Naive thymus-derived CD4-positive, alpha-beta T cell (primary cell): ENCODE results near the gene GJA3. TPM values are rescaled to one million over a fixed set of nuclear protein-coding genes. Genes with fewer than 3 reads are reported as not detected.

Experiments used
- ATAC-seq: fragments of 150-1000 bp; cut with Tn5 transposase; 2 replicates; pipeline ENCODE4 v1.10.0; 2021; ENCODE audit warnings: mild to moderate bottlenecking, moderate library complexity
- CTCF ChIA-PET: fragments of 350-600 bp; sonication (Branson Sonifier 250); formaldehyde crosslinking; loops from one replicate; lab custom pipeline; 2021; ENCODE audit warnings: antibody characterized with exemption; lab: Charles Lee
- POLR2A ChIA-PET: fragments of 350-600 bp; sonication (Branson Sonifier 250); formaldehyde crosslinking; loops from one replicate; lab custom pipeline; 2021; ENCODE audit warnings: antibody characterized with exemption, inconsistent platforms; lab: Charles Lee
- DNase-seq, 9 donors: peaks; one replicate each; pipeline versions ENCODE4 v3.0.0 to v3.0.0-alpha.2; 2020 to 2022; ENCODE audit warnings: mixed read lengths in 1 of 9
- H3K27ac ChIP-seq: one replicate; pipeline ENCODE4 v1.7.0; 2013; ENCODE audit warnings: mild to moderate bottlenecking, low read depth, low read length, moderate library complexity
- H3K27me3 ChIP-seq, 2 donors: one replicate each; pipeline ENCODE4 v1.7.0; 2013; ENCODE audit warnings: low read length in 2 of 2, mild to moderate bottlenecking in 2 of 2, moderate library complexity in 2 of 2; ENCODE audit not compliant: control insufficient read depth in 2 of 2, insufficient read depth in 2 of 2
- H3K36me3 ChIP-seq, 3 experiments: 1 replicate in 2 of 3; 2 replicates in 1 of 3; pipeline ENCODE4 v1.7.0; 2013; ENCODE audit warnings: low read length in 3 of 3, mild to moderate bottlenecking in 3 of 3, moderate library complexity in 1 of 3; ENCODE audit not compliant: insufficient read depth in 3 of 3, control insufficient read depth in 2 of 3
- H3K4me1 ChIP-seq, 2 donors: one replicate each; pipeline ENCODE4 v1.7.0; 2013; ENCODE audit warnings: low read length in 2 of 2, mild to moderate bottlenecking in 2 of 2, moderate library complexity in 1 of 2; ENCODE audit not compliant: control insufficient read depth in 2 of 2, insufficient read depth in 2 of 2
- H3K4me3 ChIP-seq: 2 replicates; pipeline ENCODE4 v1.7.0; 2013; ENCODE audit warnings: mild to moderate bottlenecking, low read length
- H3K9me3 ChIP-seq, 3 experiments: 1 replicate in 2 of 3; 2 replicates in 1 of 3; pipeline ENCODE4 v1.7.0; 2013; ENCODE audit warnings: low read length in 3 of 3; ENCODE audit not compliant: control insufficient read depth in 2 of 3
- H3K27ac Mint-ChIP-seq, 9 donors: one replicate each; pipeline ENCODE4 v1.8.0; 2020 to 2022; ENCODE audit warnings: mixed read lengths in 9 of 9, mild to moderate bottlenecking in 8 of 9, moderate library complexity in 5 of 9, inconsistent platforms in 2 of 9
- H3K27me3 Mint-ChIP-seq, 5 donors: one replicate each; pipeline ENCODE4 v1.8.0; 2021 to 2022; ENCODE audit warnings: mixed read lengths in 5 of 5, mild to moderate bottlenecking in 1 of 5
- H3K36me3 Mint-ChIP-seq, 5 donors: one replicate each; pipeline ENCODE4 v1.8.0; 2020 to 2022; ENCODE audit warnings: mixed read lengths in 5 of 5, mild to moderate bottlenecking in 3 of 5, inconsistent platforms in 1 of 5
- H3K4me1 Mint-ChIP-seq, 7 donors: one replicate each; pipeline ENCODE4 v1.8.0; 2020 to 2022; ENCODE audit warnings: mixed read lengths in 7 of 7, mild to moderate bottlenecking in 3 of 7, inconsistent platforms in 1 of 7
- H3K4me3 Mint-ChIP-seq, 10 donors: one replicate each; pipeline ENCODE4 v1.8.0; 2020 to 2022; ENCODE audit warnings: mild to moderate bottlenecking in 10 of 10, mixed read lengths in 10 of 10, moderate library complexity in 6 of 10, inconsistent platforms in 2 of 10
- H3K9me3 Mint-ChIP-seq, 11 donors: one replicate each; pipeline ENCODE4 v1.8.0; 2020 to 2022; ENCODE audit warnings: mixed read lengths in 11 of 11, mild to moderate bottlenecking in 4 of 11, inconsistent platforms in 1 of 11, moderate library complexity in 1 of 11
- intact Hi-C, 2 donors: fragments of 100-400 bp; cut with micrococcal nuclease; formaldehyde crosslinking; loops; one replicate each; pipeline ENCODE4 v1.15.1; 2023
- polyA plus RNA-seq, 2 donors: library from polyadenylated mRNA; unstranded; fragments of 300-500 nt; fragmentation: Illumina TruSeq; gene quantifications; one replicate each; pipeline ENCODE4 v1.2.3, GENCODE V29; 2021
- total RNA-seq, 6 experiments: library from RNA in 5 of 6; stranded (reverse) in 5 of 6; gene quantifications; 1 replicate in 5 of 6; 2 replicates in 1 of 6; pipeline ENCODE4 v1.2.3 and lab custom pipeline; 2021 to 2026

Gene GJA3
- total and polyA plus RNA-seq, 7 experiments from 2014 or later, result 0.05 to 0.17 (median 0.07) TPM; not detected in 3

GRCh38 chr13:20114066-20114610 lies 46.7 kb downstream of the GJA3 start:
- Mint-ChIP-seq H3K27ac (no peak overlapping the region), H3K9me3 (no peaks in the 10 kb centered on the region), H3K27me3 (peaks cover 0 to 11% (median 0%) of the 10 kb centered on the region in 5 donors), H3K4me1 (peaks cover 0 to 6% (median 2%) of the 10 kb centered on the region in 7 donors), H3K4me3 (no peak overlapping the region), H3K36me3 (no peaks in the 10 kb centered on the region)
- Histone ChIP-seq H3K27me3 (no peaks in the 10 kb centered on the region), H3K4me1 (no peaks in the 10 kb centered on the region), H3K36me3 (no peaks in the 10 kb centered on the region), H3K4me3 (no peak overlapping the region), H3K27ac (no peak overlapping the region), H3K9me3 (no peaks in the 10 kb centered on the region)
- ATAC-seq (no peak), DNase-seq (no peak)
- intact Hi-C loops, result no loop called here
- CTCF ChIA-PET, result no interaction called here
- POLR2A ChIA-PET, result no interaction called here

- H3K9me3 Mint-ChIP-seq, result peaks cover 0 to 2% (median 0%) of the 10 kb centered on the region in 11 donors
- H3K27ac Mint-ChIP-seq, result no peak overlapping the region
- ATAC-seq (no peak), DNase-seq (no peak)
- H3K36me3 ChIP-seq, result no peaks in the 10 kb centered on the region
- POLR2A ChIA-PET, result no interaction called here
- H3K4me1 Mint-ChIP-seq, result peaks cover 0 to 6% (median 0%) of the 10 kb centered on the region in 7 donors
- H3K9me3 ChIP-seq, result no peaks in the 10 kb centered on the region
- no peak overlapping the region for H3K4me3 ChIP-seq
- no peak overlapping the region for H3K4me3 Mint-ChIP-seq
- CTCF ChIA-PET, result no interaction called here
- peaks cover 16 to 23% (median 18%) of the 10 kb centered on the region in 5 donors for H3K27me3 Mint-ChIP-seq
- H3K4me1 ChIP-seq, result no peaks in the 10 kb centered on the region
- intact Hi-C loops, result no loop called here
- no peaks in the 10 kb centered on the region for H3K27me3 ChIP-seq
- no peaks in the 10 kb centered on the region for H3K36me3 Mint-ChIP-seq
- H3K27ac ChIP-seq, result no peak overlapping the region
These were observed 51.8 kb downstream of the GJA3 start for GRCh38 chr13:20109037-20109436.

- ChIA-PET POLR2A (no interaction called here), CTCF (no interaction called here)
- intact Hi-C loops, result no loop called here
- Histone ChIP-seq H3K27ac (no peak overlapping the region), H3K4me3 (no peak overlapping the region), H3K4me1 (no peaks in the 10 kb centered on the region), H3K36me3 (no peaks in the 10 kb centered on the region), H3K27me3 (no peaks in the 10 kb centered on the region), H3K9me3 (no peaks in the 10 kb centered on the region)
- no peak for ATAC-seq
- DNase-seq, result no peak
- Mint-ChIP-seq H3K4me3 (no peak overlapping the region), H3K9me3 (peaks cover 0 to 2% (median 0%) of the 10 kb centered on the region in 11 donors), H3K27me3 (peaks cover 31 to 40% (median 34%) of the 10 kb centered on the region in 5 donors), H3K36me3 (no peaks in the 10 kb centered on the region), H3K4me1 (peaks cover 0 to 7% (median 0%) of the 10 kb centered on the region in 7 donors), H3K27ac (no peak overlapping the region)
These were observed 54.1 kb downstream of the GJA3 start for GRCh38 chr13:20106742-20107141.

GRCh38 chr13:20105161-20105689 lies 55.6 kb downstream of the GJA3 start:
- Mint-ChIP-seq H3K36me3 (no peaks in the 10 kb centered on the region), H3K9me3 (peaks cover 0 to 2% (median 0%) of the 10 kb centered on the region in 11 donors), H3K27me3 (peaks cover 44 to 51% (median 48%) of the 10 kb centered on the region in 5 donors), H3K4me3 (no peak overlapping the region), H3K27ac (no peak overlapping the region), H3K4me1 (peaks cover 0 to 7% (median 0%) of the 10 kb centered on the region in 7 donors)
- intact Hi-C loops, result no loop called here
- DNase-seq (no peak), ATAC-seq (no peak)
- H3K9me3 ChIP-seq, result no peaks in the 10 kb centered on the region
- H3K27me3 ChIP-seq, result peaks cover 0 to 3% of the 10 kb centered on the region in 2 donors
- no peak overlapping the region for H3K4me3 ChIP-seq
- H3K36me3 ChIP-seq, result no peaks in the 10 kb centered on the region
- CTCF ChIA-PET, result no interaction called here
- H3K4me1 ChIP-seq, result no peaks in the 10 kb centered on the region
- no peak overlapping the region for H3K27ac ChIP-seq
- POLR2A ChIA-PET, result no interaction called here

GRCh38 chr13:20102525-20103180 lies 58.2 kb downstream of the GJA3 start:
- POLR2A ChIA-PET, result no interaction called here

GRCh38 chr13:20101467-20102316 lies 59.2 kb downstream of the GJA3 start:
- H3K4me1 Mint-ChIP-seq, result peaks cover 0 to 11% (median 0%) of the 10 kb centered on the region in 7 donors
- no peaks in the 10 kb centered on the region for H3K4me1 ChIP-seq
- peaks cover 61 to 67% (median 64%) of the 10 kb centered on the region in 5 donors for H3K27me3 Mint-ChIP-seq
- DNase-seq, result no peak
- no peaks in the 10 kb centered on the region for H3K36me3 Mint-ChIP-seq
- H3K9me3 Mint-ChIP-seq, result peaks cover 0 to 2% (median 0%) of the 10 kb centered on the region in 11 donors
- H3K27me3 ChIP-seq, result peaks cover 3 to 5% of the 10 kb centered on the region in 2 donors
- ChIA-PET CTCF (no interaction called here), POLR2A (no interaction called here)
- intact Hi-C loops, result no loop called here
- H3K36me3 ChIP-seq, result no peaks in the 10 kb centered on the region
- H3K27ac Mint-ChIP-seq, result no peak overlapping the region
- H3K9me3 ChIP-seq, result no peaks in the 10 kb centered on the region
- ATAC-seq, result no peak
- no peak overlapping the region for H3K4me3 Mint-ChIP-seq
- H3K27ac ChIP-seq, result no peak overlapping the region
- H3K4me3 ChIP-seq, result no peak overlapping the region

More at GRCh38 chr13:20102525-20103180, 58.2 kb downstream of the GJA3 start:
- DNase-seq (no peak), ATAC-seq (no peak)
- H3K4me3 Mint-ChIP-seq, result no peak overlapping the region
- intact Hi-C loops, result no loop called here
- peaks cover 0 to 11% (median 0%) of the 10 kb centered on the region in 7 donors for H3K4me1 Mint-ChIP-seq
- Histone ChIP-seq H3K27ac (no peak overlapping the region), H3K4me1 (no peaks in the 10 kb centered on the region), H3K9me3 (no peaks in the 10 kb centered on the region), H3K4me3 (no peak overlapping the region), H3K27me3 (peaks cover 3 to 5% of the 10 kb centered on the region in 2 donors), H3K36me3 (no peaks in the 10 kb centered on the region)
- no peak overlapping the region for H3K27ac Mint-ChIP-seq
- H3K9me3 Mint-ChIP-seq, result peaks cover 0 to 2% (median 0%) of the 10 kb centered on the region in 11 donors
- no peaks in the 10 kb centered on the region for H3K36me3 Mint-ChIP-seq
- peaks cover 62 to 69% (median 66%) of the 10 kb centered on the region in 5 donors for H3K27me3 Mint-ChIP-seq
- CTCF ChIA-PET, result no interaction called here
